C4-2B (cell line): Measurements from ENCODE around the gene IGFL1.

Experiments
- CTCF ChIP-seq: fragments of 450-650 bp; conservative IDR thresholded peaks from 2 replicates; pipeline ENCODE4 v1.5.1; 2017; ENCODE audit warnings: mild to moderate bottlenecking
- ZFX ChIP-seq: fragments of 450-650 bp; IDR thresholded peaks from 2 replicates; pipeline ENCODE4 v1.6.1; 2017

GRCh38 chr19:46195104-46195503 is 34.4 kb upstream of the IGFL1 start:
- TF ChIP-seq CTCF (no peak), ZFX (no peak)
